ENCODE measurements around the gene TPI1. TPM values are rescaled to one million over a fixed set of nuclear protein-coding genes. Genes with fewer than 3 reads are reported as not detected.

The TPI1 gene
- total RNA-seq, 4 donors from 2014 or later = 360 to 671 (median 400) TPM

- in situ Hi-C loops (cut with MboI; ENCODE audit: low pct_ligation_motif_present in 1 of 4, low pct_unique_long_range_greater_than_20kb in 1 of 4, low sequenced_read_pairs in 3 of 4) (loop anchor here in 1 of 4 donors (10.0 kb wide), 1 partner anchor 75 kb away; no protein-coding TSS in a partner anchor), intact Hi-C loops (cut with DNase I; ENCODE audit: low total_unique reads) (no loop called here)
- no peaks in the 10 kb centered on the region for H3K36me3 ChIP-seq
- no peak overlapping the region for H3K27ac ChIP-seq
- WGBS, 2 donors (ENCODE audit: low coverage in 1 of 2) = 81 to 100% methylated on average over 4 to 13 of the region's 13 CpGs
- TF ChIP-seq POLR2AphosphoS5 (IDR thresholded peaks at IDR 0.05) (no peak), CTCF (IDR thresholded peaks at IDR 0.05) (no peak), EP300 (IDR thresholded peaks at IDR 0.05; ENCODE audit: low read depth) (no peak), POLR2A (IDR thresholded peaks at IDR 0.05) (no peak)
- DNase-seq = no peak
- peaks cover 5 to 15% (median 11%) of the 10 kb centered on the region in 4 donors for H3K4me1 ChIP-seq
- no peaks in the 10 kb centered on the region for H3K9me3 ChIP-seq
- no peak overlapping the region for H3K4me3 ChIP-seq
- H3K27me3 ChIP-seq = peaks cover 23% of the 10 kb centered on the region
Measured at GRCh38 chr12:6819106-6820030, 48.0 kb upstream of the TPI1 start.

- in situ Hi-C loops (cut with MboI; ENCODE audit: low pct_ligation_motif_present in 1 of 4, low pct_unique_long_range_greater_than_20kb in 1 of 4, low sequenced_read_pairs in 3 of 4) = loop anchor here in 1 of 4 donors (10.0 kb wide), 1 partner anchor 75 kb away; no protein-coding TSS in a partner anchor
- DNase-seq = no peak
- H3K36me3 ChIP-seq = no peaks in the 10 kb centered on the region
- H3K4me1 ChIP-seq = peaks cover 5 to 17% (median 11%) of the 10 kb centered on the region in 4 donors
- TF ChIP-seq EP300 (IDR thresholded peaks at IDR 0.05; ENCODE audit: low read depth) = no peak
- no peak for TF ChIP-seq POLR2AphosphoS5 (IDR thresholded peaks at IDR 0.05)
- no peak for TF ChIP-seq CTCF (IDR thresholded peaks at IDR 0.05)
- no peak for TF ChIP-seq POLR2A (IDR thresholded peaks at IDR 0.05)
- 71 to 90% methylated on average over 4 to 5 of the region's 5 CpGs for WGBS, 2 donors (ENCODE audit: low coverage in 1 of 2)
- H3K9me3 ChIP-seq = no peaks in the 10 kb centered on the region
- H3K27me3 ChIP-seq = peaks cover 31% of the 10 kb centered on the region
- H3K4me3 ChIP-seq = no peak overlapping the region
- intact Hi-C loops (cut with DNase I; ENCODE audit: low total_unique reads) = no loop called here
- H3K27ac ChIP-seq = no peak overlapping the region
Measured at GRCh38 chr12:6820166-6820565, 47.2 kb upstream of the TPI1 start.

- Histone ChIP-seq H3K4me1 (peaks cover 7 to 20% (median 12%) of the 10 kb centered on the region in 4 donors), H3K9me3 (no peaks in the 10 kb centered on the region), H3K27ac (peak within 1 kb of the TSS; percentile 48 to 77 (median 64)), H3K4me3 (peak within 1 kb of the TSS; percentile 24 to 50 (median 34)), H3K27me3 (peaks cover 33% of the 10 kb centered on the region), H3K36me3 (no peaks in the 10 kb centered on the region)
- in situ Hi-C loops (cut with MboI; ENCODE audit: low pct_ligation_motif_present in 1 of 4, low pct_unique_long_range_greater_than_20kb in 1 of 4, low sequenced_read_pairs in 3 of 4) (loop anchor here in 1 of 4 donors (10.0 kb wide), 1 partner anchor 77 kb away; no protein-coding TSS in a partner anchor), intact Hi-C loops (cut with DNase I; ENCODE audit: low total_unique reads) (no loop called here)
- peak; percentile 48 for DNase-seq
- TF ChIP-seq POLR2A (IDR thresholded peaks at IDR 0.05) (no peak), CTCF (IDR thresholded peaks at IDR 0.05) (no peak), POLR2AphosphoS5 (IDR thresholded peaks at IDR 0.05) (no peak), EP300 (IDR thresholded peaks at IDR 0.05; ENCODE audit: low read depth) (no peak)
- 2% methylated on average over 25 of the region's 28 CpGs; no CpG with 5 or more reads in 1 of the 2 donors for WGBS, 2 donors (ENCODE audit: low coverage in 1 of 2)
Measured at GRCh38 chr12:6821591-6822425, 45.5 kb upstream of the TPI1 start, which contains the start of gene GPR162. Gene GPR162, plus strand, starts transcription at chr12:6821821. Its CDS starts 2,078 bp downstream, at chr12:6823899.
